ENCODE measurements around the gene SGCA. TPM values are rescaled to one million over a fixed set of nuclear protein-coding genes. Genes with fewer than 3 reads are reported as not detected.

SGCA gene
- total RNA-seq, 1 donor from 2014 or later: not detected

DNA sequence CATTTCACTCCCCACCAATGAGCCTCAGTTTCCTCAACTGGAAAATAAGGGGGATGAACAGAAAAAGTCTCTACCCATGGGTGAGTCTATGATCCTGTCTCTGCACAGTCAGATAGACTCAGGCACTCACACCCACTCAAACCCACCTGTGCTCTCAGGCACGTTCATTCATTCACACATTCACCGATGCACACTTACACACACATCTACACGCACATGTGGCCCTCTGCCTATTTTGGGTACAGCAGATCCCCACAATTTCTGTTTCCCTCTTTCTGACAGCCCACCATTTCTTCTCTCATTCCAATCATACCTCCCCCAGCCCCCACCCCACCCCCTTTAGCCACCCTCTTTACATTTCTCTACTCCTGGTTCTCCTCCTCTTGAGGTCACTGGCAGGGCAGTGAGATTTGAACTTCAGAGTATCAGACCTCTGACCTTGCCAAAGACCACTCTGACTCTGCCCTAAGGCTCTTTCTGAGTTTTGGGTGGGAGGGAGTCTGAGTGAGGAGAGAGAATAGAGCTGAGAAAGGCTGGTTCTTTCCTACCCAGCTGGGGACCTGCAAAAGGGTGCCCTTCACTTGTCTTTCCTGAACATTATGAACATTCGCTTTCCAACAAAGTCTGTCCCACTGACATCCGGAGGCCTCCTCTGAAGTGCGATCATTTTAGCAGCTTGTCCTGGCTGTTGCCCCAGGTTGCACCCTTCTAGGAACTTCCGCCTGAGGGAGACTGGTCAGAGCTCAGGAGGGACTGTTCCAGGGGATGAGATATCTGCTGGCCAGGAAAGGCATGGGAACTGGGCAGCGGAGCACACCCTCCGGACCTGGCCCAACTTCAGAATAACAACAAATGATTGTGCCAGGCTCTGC is 45.7 kb downstream of the SGCA start:
- no peak overlapping the region for H3K4me3 ChIP-seq (ENCODE audit: low read depth, low read length)
- H3K36me3 ChIP-seq (ENCODE audit: control insufficient read depth, insufficient read depth, low read length): no peaks in the 10 kb centered on the region
- no peaks in the 10 kb centered on the region for H3K27me3 ChIP-seq (ENCODE audit: control insufficient read depth, insufficient read depth, low read length)
- TF ChIP-seq, protein P1, sequence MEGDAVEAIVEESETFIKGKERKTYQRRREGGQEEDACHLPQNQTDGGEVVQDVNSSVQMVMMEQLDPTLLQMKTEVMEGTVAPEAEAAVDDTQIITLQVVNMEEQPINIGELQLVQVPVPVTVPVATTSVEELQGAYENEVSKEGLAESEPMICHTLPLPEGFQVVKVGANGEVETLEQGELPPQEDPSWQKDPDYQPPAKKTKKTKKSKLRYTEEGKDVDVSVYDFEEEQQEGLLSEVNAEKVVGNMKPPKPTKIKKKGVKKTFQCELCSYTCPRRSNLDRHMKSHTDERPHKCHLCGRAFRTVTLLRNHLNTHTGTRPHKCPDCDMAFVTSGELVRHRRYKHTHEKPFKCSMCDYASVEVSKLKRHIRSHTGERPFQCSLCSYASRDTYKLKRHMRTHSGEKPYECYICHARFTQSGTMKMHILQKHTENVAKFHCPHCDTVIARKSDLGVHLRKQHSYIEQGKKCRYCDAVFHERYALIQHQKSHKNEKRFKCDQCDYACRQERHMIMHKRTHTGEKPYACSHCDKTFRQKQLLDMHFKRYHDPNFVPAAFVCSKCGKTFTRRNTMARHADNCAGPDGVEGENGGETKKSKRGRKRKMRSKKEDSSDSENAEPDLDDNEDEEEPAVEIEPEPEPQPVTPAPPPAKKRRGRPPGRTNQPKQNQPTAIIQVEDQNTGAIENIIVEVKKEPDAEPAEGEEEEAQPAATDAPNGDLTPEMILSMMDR (IDR thresholded peaks at IDR 0.05; ENCODE audit: insufficient read depth, low read length, poor library complexity, severe bottlenecking): no peak
- DNase-seq (ENCODE audit: low read depth): no peak

DNA sequence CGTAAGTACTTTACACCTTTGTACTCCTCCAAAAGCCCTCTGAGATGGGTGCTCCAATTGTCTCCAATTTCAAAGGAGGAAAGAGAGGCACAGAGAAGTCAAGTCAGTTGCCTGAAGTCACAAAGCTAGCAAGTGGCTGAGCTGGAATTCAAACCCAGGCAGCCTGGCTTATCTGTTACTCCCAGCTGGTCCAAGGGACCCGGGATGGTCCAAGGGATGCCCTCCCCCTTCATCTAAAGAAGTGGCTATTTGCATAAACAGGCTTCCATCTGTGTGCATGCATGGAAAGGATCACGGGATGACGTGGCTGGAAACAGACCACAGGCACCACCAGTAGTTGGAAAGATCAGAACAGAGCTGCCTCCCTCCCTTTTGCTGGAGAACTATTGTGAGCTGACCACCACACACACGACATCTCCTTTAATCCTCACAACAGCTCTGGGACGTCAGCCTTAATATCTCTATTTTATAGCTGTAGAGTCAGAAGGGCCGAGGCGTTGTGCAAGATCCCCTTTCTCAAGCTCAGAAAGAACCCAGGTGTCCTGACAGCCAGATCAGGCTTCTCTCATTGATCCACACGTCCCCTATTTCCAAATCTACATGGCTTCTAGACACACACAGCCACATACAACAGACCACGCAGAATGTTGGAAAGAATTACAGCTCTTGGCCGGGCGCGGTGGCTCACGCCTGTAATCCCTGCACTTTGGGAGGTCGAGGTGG is 46.5 kb downstream of the SGCA start:
- H3K27me3 ChIP-seq (ENCODE audit: control insufficient read depth, insufficient read depth, low read length): no peaks in the 10 kb centered on the region
- H3K36me3 ChIP-seq (ENCODE audit: control insufficient read depth, insufficient read depth, low read length): no peaks in the 10 kb centered on the region
- TF ChIP-seq, protein P1 (IDR thresholded peaks at IDR 0.05; ENCODE audit: insufficient read depth, low read length, poor library complexity, severe bottlenecking): no peak
- no peak for DNase-seq (ENCODE audit: low read depth)
- H3K4me3 ChIP-seq (ENCODE audit: low read depth, low read length): no peak overlapping the region

DNA sequence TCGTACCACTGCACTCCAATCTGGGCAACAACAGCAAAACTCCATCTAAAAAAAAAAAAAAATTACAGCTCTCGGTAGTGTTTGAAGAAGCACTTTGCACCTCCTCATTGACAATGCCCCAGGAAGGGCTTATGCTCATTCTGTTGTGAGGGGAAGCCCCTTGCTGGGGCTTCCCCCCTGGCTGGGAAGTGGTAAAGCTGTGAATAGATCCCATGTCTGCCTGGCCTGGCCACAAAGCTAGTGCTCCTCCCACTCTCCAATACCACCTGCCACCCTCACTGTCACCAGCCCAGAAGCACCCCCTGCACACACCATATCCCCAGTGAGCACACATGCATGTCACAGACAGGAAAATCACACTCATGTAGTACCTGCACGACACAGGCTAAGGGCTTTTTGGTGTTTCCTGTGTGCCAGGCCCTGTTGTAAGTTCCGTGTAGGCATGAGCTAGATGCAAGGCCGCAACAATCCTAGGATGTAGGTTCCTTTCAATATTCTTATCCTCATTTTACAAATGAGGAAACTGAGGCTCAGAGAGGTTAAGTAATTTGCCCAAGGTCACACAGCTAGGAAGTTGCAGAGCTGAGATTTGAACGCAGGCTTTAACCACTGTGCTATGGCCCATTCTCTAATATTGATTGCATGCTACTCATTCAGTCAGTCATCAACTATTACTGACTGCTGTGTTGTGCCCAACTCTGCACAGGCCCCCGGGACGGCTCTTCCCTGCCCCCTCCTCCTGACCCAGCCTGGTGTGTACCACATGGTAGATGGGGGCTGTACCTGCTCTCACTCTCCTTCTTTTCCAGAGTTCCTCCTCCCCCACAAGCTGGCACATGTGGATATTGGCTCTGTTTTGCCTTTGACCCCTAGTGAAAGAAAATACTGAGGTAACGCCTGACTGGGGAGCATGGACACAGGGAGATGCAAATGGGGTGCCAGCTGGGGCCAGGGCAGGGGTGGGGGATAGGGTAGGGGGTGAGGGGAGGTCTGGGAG is 47.5 kb downstream of the SGCA start:
- Histone ChIP-seq H3K36me3 (ENCODE audit: control insufficient read depth, insufficient read depth, low read length) (no peaks in the 10 kb centered on the region), H3K27me3 (ENCODE audit: control insufficient read depth, insufficient read depth, low read length) (no peaks in the 10 kb centered on the region), H3K4me3 (ENCODE audit: low read depth, low read length) (no peak overlapping the region)
- TF ChIP-seq, protein P1 (IDR thresholded peaks at IDR 0.05; ENCODE audit: insufficient read depth, low read length, poor library complexity, severe bottlenecking): no peak
- no peak for DNase-seq (ENCODE audit: low read depth)

DNA sequence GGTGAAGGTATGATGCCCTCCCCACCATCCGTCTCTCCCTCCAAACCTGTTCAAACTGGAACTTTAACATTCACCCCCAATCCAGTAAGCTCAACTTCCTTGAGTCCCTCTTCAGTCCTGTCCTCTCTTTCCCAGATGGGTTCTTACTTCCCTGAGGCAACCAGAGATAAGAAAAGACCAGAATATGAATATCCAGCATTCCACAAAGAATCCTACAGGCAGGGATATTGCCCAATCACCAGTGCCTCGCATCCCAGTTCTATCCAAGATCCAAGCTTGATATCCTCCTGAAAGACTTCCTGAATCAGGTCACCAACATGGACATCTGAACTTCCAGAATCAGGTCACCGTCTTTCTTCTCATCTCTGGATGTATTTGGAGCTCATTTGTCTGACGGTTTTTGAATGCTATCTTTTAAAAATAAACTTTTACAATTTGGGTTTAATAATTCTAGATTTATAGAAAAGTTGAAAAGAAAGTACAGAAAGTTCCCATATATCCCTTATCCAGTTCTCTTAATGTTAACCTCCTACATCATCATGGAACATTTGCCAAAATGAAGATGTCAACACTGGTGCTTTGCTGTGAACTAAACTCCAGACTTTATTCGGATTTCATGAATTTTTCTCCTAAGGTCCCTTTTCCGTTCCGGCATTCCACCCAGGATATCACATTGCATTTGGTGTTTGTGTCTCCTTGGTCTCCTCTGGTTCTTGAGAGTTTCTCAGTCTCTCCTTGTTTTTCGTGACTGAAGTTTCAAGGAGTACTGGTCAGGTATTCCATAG is 49.4 kb downstream of the SGCA start:
- TF ChIP-seq, protein P1 (IDR thresholded peaks at IDR 0.05; ENCODE audit: insufficient read depth, low read length, poor library complexity, severe bottlenecking): no peak
- Histone ChIP-seq H3K36me3 (ENCODE audit: control insufficient read depth, insufficient read depth, low read length) (no peaks in the 10 kb centered on the region), H3K27me3 (ENCODE audit: control insufficient read depth, insufficient read depth, low read length) (no peaks in the 10 kb centered on the region), H3K4me3 (ENCODE audit: low read depth, low read length) (no peak overlapping the region)
- DNase-seq (ENCODE audit: low read depth): no peak

DNA sequence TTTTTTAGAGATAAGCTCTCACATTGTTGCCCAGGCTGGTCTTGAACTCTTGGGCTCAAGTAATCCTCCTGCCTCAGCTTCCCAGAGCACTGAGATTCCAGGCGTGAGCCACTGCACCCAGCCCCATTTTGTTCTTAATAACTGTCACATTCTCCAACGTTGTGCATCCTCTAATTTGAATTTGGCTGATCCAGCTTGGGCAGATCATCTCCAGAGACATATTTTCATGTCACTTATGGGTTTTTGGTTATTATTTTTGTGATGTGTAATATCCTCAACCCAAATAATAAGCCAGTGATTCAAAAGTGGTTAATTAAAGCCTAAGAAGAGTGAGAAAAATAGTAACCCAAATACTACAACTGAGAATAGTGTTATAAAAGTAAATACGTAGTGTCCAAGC is 51.8 kb downstream of the SGCA start:
- TF ChIP-seq, protein P1 (IDR thresholded peaks at IDR 0.05; ENCODE audit: insufficient read depth, low read length, poor library complexity, severe bottlenecking): no peak

More for the DNA sequence above, 51.8 kb downstream of the SGCA start:
- no peak for DNase-seq (ENCODE audit: low read depth)
- Histone ChIP-seq H3K27me3 (ENCODE audit: control insufficient read depth, insufficient read depth, low read length) (no peaks in the 10 kb centered on the region), H3K4me3 (ENCODE audit: low read depth, low read length) (no peak overlapping the region), H3K36me3 (ENCODE audit: control insufficient read depth, insufficient read depth, low read length) (no peaks in the 10 kb centered on the region)
